DMS79 treated with DMSO at 0.1 percent for 48 hours (cell line): ENCODE data around the gene STEAP4.

ENCODE experiments used
- DNase-seq: peaks from one replicate; lab custom pipeline; 2025; lab: John Stamatoyannopoulos, UW

The STEAP4 gene

GRCh38 chr7:88306590-88307048 lies at the start of gene STEAP4:
STEAP4 (minus strand) TSS chr7:88306894; CDS start chr7:88284269, 22,625 bp downstream.
- DNase-seq, result peak; percentile 8

GRCh38 chr7:88355011-88355410 lies 48.3 kb upstream of the STEAP4 start:
- DNase-seq, result no peak

GRCh38 chr7:88350118-88350517 lies 43.4 kb upstream of the STEAP4 start:
- DNase-seq, result no peak

GRCh38 chr7:88347517-88347916 lies 40.8 kb upstream of the STEAP4 start:
- no peak for DNase-seq

- DNase-seq, result no peak
Observed at GRCh38 chr7:88347090-88347489, 40.4 kb upstream of the STEAP4 start.

GRCh38 chr7:88346357-88346756 lies 39.7 kb upstream of the STEAP4 start:
- DNase-seq, result no peak

GRCh38 chr7:88344956-88345832 lies 38.5 kb upstream of the STEAP4 start:
- peak; percentile 7 for DNase-seq

- no peak for DNase-seq
Observed at GRCh38 chr7:88344271-88344670, 37.6 kb upstream of the STEAP4 start.

- DNase-seq, result no peak
Observed at GRCh38 chr7:88339195-88339922, 32.7 kb upstream of the STEAP4 start.

GRCh38 chr7:88338503-88338902 lies 31.8 kb upstream of the STEAP4 start:
- DNase-seq, result no peak

GRCh38 chr7:88337572-88337971 lies 30.9 kb upstream of the STEAP4 start:
- DNase-seq, result no peak

GRCh38 chr7:88331322-88331721 lies 24.6 kb upstream of the STEAP4 start:
- DNase-seq, result no peak

GRCh38 chr7:88329532-88330463 lies 23.1 kb upstream of the STEAP4 start:
- DNase-seq, result no peak

GRCh38 chr7:88328787-88329186 lies 22.1 kb upstream of the STEAP4 start:
- no peak for DNase-seq

GRCh38 chr7:88324699-88325098 lies 18.0 kb upstream of the STEAP4 start:
- DNase-seq, result no peak

GRCh38 chr7:88322151-88322550 lies 15.5 kb upstream of the STEAP4 start:
- no peak for DNase-seq

- no peak for DNase-seq
Observed at GRCh38 chr7:88321694-88322093, 15.0 kb upstream of the STEAP4 start.

GRCh38 chr7:88318196-88318595 lies 11.5 kb upstream of the STEAP4 start:
- no peak for DNase-seq

- DNase-seq, result no peak
Observed at GRCh38 chr7:88317422-88317821, 10.7 kb upstream of the STEAP4 start.

- DNase-seq, result no peak
Observed at GRCh38 chr7:88316456-88316855, 9.8 kb upstream of the STEAP4 start.

- DNase-seq, result no peak
Observed at GRCh38 chr7:88315522-88315921, 8.8 kb upstream of the STEAP4 start.

- DNase-seq, result no peak
Observed at GRCh38 chr7:88314061-88314491, 7.4 kb upstream of the STEAP4 start.
